ENCODE results near the gene RPL22.

Gene RPL22

DNA sequence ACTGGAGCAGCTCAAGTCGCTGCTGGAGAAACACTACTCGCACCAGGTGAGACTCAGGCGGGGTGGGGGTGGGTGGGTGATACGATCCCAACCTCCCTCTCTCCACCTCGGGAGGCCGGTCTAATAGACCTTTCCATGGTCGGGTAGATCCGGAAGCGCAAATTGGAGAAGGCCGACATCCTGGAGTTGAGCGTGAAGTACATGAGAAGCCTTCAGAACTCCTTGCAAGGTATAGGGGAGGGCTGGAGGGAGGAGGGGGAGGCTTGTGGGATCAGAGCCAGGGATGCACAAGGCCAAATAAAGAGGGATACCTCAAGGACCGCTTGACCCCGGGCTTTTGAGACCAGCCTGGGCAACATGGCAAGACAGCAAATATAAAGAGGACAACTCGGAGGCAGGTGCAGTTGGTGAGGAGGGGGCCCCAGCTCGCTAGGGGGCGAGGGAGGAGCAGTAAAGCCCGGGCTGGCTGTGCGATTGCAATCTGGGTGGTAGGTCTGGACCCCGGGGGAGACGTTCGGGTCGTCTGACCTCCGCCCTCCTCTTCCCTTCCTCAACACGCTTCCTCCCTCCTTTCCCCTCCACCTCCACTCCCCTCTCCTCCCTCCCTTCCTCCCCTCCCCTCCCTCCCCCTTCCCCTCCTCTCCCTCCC lies 45.1 kb upstream of the RPL22 start:
- DNase-seq (ENCODE audit: low read depth) = no peak
- TF ChIP-seq, protein P1, sequence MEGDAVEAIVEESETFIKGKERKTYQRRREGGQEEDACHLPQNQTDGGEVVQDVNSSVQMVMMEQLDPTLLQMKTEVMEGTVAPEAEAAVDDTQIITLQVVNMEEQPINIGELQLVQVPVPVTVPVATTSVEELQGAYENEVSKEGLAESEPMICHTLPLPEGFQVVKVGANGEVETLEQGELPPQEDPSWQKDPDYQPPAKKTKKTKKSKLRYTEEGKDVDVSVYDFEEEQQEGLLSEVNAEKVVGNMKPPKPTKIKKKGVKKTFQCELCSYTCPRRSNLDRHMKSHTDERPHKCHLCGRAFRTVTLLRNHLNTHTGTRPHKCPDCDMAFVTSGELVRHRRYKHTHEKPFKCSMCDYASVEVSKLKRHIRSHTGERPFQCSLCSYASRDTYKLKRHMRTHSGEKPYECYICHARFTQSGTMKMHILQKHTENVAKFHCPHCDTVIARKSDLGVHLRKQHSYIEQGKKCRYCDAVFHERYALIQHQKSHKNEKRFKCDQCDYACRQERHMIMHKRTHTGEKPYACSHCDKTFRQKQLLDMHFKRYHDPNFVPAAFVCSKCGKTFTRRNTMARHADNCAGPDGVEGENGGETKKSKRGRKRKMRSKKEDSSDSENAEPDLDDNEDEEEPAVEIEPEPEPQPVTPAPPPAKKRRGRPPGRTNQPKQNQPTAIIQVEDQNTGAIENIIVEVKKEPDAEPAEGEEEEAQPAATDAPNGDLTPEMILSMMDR (conservative IDR thresholded peaks at IDR 0.05; ENCODE audit: low read depth, low read length) = no peak
- no peak overlapping the region for H3K4me3 ChIP-seq (ENCODE audit: low read length)

DNA sequence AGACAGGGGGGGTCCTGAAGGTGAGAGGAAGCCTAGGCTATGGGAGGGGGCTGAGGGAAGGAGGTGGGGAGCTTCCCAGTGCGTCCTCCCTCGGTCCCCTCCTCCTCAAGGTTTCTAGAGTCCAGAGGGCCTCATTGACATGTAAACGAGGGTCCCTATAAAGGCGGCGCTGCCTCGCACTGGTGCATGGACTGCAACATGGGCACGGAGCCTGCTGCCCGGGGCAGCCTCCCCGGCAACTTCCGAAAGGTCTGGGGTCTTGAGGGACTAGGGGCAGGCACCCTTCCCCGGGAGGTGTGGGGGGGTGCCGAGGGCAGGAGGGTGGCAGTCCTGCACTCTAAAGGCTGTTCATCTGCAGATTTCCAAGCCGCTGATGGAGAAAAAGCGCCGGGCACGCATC lies 44.6 kb upstream of the RPL22 start, which contains the start of gene HES3:
HES3 (plus strand) TSS at position 187 of the 400 bp plus-strand sequence; CDS start at position 374, 187 bp downstream.
- no peak for DNase-seq (ENCODE audit: low read depth)
- H3K4me3 ChIP-seq (ENCODE audit: low read length) = no peak within 1 kb of the TSS
- TF ChIP-seq, protein P1 (conservative IDR thresholded peaks at IDR 0.05; ENCODE audit: low read depth, low read length) = no peak

DNA sequence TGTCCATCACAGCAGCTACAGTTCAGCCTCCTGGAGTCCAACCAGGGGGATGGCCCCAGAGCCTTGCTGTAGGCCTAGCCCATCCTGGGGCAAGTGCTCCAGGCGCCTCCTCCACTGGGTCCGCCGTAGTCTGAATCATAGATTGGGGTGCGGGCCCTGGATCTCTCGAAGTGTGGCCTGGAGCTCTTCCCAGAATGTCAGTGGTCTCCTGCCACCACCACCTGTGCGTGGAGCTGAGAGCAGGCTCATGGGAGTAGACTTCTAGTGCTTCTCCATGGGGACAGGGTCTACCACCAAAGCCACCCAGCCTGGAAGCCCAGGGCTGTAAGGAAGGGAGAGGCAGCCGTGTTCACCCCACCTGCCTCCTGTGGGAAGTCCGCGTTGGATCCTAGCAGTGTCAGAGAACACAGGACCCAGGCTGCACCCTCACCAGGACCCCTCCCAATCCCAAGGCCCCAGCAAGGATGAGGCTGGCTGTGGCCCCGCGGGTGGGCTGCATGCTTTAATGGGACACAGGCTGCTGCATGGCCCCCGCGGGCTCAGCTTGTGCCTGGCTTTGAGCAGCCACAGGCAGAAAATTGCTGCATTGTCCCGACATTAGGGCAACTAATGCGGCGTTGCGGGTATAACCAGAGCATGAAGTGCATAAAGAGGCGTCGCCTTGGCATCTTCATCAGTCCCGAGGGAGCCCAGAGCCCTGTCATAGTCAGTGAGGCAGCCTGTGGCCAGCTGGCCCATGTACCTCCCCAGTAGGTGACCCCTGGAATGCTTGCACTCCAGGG lies 43.8 kb upstream of the RPL22 start:
- TF ChIP-seq, protein P1 (conservative IDR thresholded peaks at IDR 0.05; ENCODE audit: low read depth, low read length) = no peak
- no peak for DNase-seq (ENCODE audit: low read depth)
- no peak overlapping the region for H3K4me3 ChIP-seq (ENCODE audit: low read length)

DNA sequence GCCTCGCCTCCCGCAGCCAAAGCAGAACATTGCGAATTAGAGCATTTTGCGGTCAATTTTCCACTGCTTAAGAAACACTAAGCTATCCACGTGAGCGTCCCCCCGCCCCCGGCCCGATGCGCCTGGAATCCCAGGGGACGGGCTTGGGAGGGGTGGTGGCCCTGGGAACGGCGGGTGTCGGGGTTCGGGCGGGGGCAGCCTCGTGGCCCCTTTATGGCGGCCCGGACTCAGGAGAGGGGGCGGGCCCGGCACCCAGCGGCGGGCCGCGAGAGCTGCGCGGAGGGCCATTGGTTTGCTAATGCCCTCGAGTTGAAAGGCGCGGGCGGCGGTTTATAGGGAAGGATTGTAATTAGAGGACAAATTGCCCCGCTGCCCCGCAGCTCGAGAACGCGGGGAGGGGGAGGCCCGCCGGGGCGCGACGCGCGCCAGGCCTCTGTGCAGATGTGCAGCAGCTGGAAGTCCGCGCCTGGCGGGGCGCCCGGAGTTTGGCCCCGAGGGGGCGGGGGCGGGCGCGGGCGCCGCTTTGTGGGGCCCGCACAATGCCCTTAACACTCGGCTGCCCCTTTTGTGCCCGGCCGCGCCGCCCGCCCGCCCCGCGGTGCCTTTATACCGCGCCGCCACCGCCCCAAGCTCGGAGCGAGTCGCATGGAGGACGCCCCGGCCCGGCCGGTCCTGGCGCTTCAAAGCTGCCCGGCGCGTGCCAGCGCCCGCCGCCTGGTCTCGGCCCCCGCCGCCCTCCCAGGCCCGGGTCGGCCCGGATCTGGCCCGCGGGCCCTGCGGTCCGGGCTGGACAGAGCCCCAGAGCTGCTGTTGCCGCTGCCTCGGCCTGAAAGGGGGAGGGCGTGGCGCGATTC lies 42.7 kb upstream of the RPL22 start:
- H3K4me3 ChIP-seq (ENCODE audit: low read length) = no peak overlapping the region
- TF ChIP-seq, protein P1 (conservative IDR thresholded peaks at IDR 0.05; ENCODE audit: low read depth, low read length) = no peak
- DNase-seq (ENCODE audit: low read depth) = no peak

DNA sequence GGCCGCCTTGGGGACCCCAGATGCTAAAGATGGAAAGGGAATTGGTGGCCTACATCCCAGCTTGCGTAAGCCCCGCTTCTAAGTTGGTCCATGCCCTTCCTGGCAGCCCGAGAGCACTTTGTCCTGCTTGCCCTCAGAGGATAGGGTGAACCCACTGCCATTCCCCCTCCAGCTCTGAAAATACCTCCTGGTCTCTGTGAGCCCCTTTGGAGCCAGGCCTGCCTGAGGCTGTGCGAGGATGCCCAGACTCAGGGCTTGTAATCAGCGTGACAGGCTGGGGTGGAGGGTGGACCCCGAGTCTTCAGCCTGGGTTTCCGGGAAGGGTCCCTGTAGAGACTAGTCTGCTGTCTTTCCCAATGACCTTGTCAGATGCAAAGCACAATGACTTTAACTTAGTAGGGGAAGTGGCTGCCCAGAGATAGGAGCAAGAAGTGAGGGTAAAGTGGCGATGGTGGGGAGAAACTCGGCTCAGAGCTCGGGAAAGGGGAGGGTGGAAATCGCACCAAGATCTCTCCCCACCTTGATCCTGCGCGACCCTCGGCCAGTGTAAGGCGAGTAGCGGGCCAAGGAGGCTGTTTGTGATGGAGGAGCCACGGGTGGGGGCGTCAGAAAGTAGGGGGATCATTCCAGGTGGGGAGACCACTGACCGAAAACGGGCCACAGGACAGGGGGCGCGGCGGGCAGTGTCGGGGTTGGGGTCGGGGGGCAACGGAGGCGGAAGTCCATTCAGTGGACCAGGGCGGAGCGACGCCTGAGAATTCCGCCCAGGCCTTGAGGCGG lies 41.9 kb upstream of the RPL22 start:
- DNase-seq (ENCODE audit: low read depth) = no peak
- TF ChIP-seq, protein P1 (conservative IDR thresholded peaks at IDR 0.05; ENCODE audit: low read depth, low read length) = no peak
- no peak overlapping the region for H3K4me3 ChIP-seq (ENCODE audit: low read length)

DNA sequence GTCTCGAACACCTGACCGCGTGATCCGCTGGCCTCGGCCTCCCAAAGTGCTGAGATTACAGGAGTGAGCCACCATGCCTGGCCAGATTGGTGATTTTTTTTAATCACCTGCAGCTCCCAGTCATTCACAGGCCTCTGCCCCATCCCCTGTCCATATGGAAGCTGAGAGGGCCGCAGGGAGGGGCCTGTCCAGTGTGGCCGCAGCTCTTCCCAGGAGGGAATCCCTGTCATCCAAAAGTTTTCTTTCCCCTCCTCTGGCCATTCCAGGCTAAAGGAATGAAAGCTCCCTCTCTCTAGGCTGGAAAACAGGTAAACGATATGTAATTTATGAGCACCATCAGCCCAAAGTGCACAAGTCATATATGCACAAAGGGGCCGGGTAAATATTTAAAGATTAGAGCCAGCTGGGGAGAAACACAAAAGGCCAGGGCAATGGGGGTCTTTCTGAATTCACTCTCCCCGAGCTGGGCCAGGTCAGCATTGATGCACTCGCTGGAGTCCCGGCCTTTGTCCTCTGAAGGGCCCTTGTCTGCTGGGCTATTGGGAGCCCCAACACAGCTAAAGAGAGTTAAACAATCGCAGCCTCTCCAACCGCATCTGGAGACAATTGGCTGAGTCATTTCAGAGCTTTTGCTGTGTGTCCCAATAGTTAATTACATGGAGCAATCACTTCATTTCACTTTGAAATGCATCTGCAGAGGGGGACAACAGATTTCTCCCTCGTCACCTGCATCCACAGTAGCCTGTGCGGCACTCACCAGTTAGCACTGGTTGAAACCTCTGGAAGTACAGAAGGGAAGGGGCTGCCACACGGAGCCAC lies 40.8 kb upstream of the RPL22 start:
- DNase-seq (ENCODE audit: low read depth) = no peak
- H3K4me3 ChIP-seq (ENCODE audit: low read length) = no peak overlapping the region
- TF ChIP-seq, protein P1 (conservative IDR thresholded peaks at IDR 0.05; ENCODE audit: low read depth, low read length) = no peak
